ENCODE measurements around the gene RAB3A.
"Not testable (repeated sequence)": the region's sequence is repeated elsewhere in the genome, so short reads cannot be mapped to it uniquely, and the experiment has no call there.

RAB3A gene

GRCh38 chr19:18223860-18224524 is 20.1 kb upstream of the RAB3A start:
- DNase-seq (ENCODE audit: low spot score): peak; percentile 48

GRCh38 chr19:18221815-18222725 is 18.2 kb upstream of the RAB3A start:
- DNase-seq (ENCODE audit: low spot score): no peak

- no peak for DNase-seq (ENCODE audit: low spot score)
Measured at GRCh38 chr19:18220632-18221275, 16.9 kb upstream of the RAB3A start.

DNA sequence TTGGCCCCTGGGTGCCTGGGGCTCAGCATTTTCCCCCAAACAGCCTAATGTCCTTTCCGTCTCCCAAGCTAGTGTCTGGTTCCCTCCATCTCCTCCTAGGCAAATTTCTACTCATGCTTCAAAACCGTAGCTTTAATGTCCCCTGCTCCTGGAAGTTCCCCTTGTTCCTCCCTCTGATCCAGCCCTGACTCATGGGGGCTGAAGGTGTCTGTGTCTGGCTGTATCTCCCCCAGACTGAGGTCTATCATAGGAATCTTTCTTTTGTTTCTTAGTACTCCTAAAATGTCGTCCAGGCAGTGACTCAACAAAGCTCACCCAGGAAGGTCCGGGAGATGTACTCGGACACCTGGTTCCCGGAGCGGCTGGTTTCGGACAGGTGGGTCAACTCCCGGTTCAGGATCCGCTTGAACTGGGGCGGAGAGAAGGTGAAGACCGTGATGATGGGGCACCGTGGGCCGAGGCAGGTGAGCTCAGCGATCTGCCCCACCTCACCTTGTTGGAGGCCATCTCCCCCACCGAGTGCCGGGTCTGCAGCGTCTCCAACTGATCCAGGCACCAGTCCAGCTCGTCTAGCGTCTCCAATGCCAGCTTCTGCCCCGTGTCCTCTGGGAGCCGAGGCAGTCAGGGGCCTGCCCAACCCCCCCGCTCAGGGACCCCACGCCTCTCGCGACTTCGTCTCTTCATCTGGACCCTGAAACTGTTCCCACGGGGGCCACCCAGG is 16.2 kb upstream of the RAB3A start:
- no peak for DNase-seq (ENCODE audit: low spot score)

DNA sequence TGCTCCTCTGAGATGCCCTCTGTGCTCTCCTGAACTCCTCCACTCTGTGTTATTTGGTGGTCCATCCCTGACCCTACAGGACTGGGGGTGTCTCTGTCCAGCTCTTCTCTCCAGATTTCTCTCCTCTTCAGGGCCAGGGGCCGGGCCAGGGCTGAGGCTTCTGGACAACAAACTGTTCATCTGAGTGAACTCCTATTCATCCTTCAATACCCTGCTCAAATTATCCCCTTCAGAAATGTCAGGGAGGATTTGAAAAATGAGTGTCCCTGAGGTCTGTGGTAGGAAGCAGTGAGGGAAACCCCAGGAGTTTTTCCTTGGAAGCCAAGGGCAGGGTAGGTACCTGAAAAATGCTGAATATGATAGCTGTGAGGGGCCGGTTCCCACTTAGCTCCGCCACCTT is 14.8 kb upstream of the RAB3A start:
- no peak for DNase-seq (ENCODE audit: low spot score)

DNA sequence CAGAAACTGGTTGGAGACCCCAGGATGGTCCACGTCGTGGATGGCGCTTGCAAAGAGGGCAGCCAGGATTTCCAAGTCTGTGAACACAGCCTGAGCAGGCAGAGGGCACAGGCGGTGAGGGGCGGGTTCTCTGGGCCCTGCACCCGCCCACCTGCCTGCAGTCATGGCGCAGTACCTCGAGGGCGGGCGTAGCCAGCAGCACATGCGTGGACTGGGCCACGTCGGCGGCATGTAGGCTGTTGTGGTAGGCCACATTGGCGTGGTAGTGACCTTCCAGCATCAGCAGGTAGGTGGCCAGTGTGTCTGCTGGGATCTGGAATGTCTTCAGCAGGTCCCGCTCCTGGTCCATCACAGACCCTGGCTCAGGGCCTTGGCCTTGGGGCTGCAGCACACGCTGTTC is 14.3 kb upstream of the RAB3A start:
- DNase-seq (ENCODE audit: low spot score): no peak

DNA sequence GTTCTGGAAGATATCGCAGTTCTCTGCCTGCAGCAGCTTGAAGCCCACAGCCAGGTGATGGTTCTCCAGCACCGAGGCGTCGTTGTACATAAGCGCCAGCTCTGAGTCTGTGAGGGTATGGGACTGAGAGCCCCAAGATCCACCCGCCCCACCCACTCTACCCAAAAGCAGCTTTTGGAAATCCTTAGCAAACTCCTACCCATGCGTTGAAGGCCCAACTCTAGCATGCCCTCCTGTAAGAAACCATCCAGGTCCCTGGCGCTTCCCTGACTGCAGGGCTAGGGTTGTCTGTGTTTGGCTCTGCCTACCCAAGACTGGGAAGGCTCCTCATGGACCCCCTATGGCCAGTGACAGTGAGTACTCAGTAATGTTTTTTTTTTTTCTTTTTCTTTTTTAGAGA is 12.9 kb upstream of the RAB3A start:
- DNase-seq (ENCODE audit: low spot score): no peak

GRCh38 chr19:18214779-18215433 is 11.1 kb upstream of the RAB3A start:
- no peak for DNase-seq (ENCODE audit: low spot score)

- no peak for DNase-seq (ENCODE audit: low spot score)
Measured at GRCh38 chr19:18211683-18212082, 7.8 kb upstream of the RAB3A start.

GRCh38 chr19:18209912-18210311 is 6.1 kb upstream of the RAB3A start:
- not testable (repeated sequence) for DNase-seq (ENCODE audit: low spot score)

DNA sequence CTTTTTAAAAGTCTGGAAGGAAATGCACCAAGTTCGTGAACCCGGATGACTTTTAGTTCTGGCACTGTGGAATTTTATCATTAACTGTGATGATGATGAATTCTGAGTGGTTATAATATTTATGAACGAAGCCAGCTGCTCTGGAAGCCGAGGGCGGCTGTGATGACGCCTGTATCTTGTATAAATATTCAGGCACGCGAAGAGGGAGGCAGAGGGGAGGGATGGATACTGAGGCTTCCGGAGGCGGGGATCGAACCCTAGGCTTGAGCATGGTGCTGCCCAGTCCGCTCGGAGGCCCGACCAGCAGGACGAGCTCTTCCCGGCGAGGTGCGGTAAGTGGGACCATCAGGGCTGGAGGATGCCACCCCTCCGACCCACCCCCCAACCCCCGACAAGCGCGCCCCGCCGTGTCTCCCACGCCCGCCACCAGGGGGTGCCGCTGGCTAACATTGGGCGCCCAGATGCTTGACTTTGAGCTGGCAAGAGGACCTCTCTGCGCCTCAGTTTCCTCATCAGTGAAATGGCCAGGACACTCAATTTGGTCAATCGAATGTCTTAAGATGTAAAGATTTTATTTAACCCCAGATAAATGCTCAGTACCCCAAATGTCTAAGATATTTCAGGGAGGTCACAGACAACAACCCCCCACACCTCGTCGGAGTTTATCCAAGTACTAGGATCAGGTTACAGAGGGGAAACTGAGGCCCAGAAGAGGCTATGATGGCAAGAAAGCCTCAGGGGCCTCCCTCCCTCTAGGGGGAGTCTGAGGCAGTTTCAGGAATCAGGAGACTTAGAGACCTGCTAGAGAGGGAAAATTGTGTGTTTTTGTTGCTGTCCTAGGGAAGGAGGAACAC is 4.5 kb upstream of the RAB3A start:
- peak; percentile 34 for DNase-seq (ENCODE audit: low spot score)

- no peak for DNase-seq (ENCODE audit: low spot score)
Measured at GRCh38 chr19:18206018-18206417, 2.2 kb upstream of the RAB3A start.

DNA sequence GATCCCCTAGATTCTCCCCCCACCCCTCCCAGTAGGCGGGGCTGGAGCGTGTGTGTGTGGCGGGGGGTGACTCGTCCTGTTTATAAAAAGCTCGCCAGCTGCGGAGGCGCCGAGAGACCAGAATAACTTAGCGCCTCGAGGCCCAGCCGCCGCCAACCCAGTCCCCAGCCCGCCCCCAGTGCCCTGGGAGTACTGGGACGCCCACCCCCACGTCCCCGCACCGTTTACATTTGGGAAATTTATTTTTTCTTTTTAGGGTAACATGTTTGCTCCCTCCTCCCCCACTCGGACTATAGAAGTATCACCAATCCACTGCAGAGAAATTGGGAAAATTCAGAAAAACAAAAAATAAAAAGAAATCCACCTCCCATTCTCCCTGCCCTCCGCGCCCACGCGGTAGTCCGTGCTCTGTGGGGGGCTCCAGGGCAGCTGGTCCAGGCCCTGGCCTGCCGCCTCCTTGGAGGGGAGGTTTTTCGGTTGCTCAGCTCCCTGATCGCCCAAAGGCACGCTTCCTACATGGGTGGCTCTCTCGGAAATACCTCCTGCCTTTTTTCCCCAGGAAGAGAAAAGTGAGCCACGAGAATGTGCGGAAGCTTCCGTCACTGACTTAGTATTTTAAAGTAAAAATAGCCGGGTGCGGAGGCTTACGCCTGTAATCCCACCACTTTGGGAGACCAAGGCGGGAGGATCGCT is 1.5 kb upstream of the RAB3A start:
- DNase-seq (ENCODE audit: low spot score): peak; percentile 36

DNA sequence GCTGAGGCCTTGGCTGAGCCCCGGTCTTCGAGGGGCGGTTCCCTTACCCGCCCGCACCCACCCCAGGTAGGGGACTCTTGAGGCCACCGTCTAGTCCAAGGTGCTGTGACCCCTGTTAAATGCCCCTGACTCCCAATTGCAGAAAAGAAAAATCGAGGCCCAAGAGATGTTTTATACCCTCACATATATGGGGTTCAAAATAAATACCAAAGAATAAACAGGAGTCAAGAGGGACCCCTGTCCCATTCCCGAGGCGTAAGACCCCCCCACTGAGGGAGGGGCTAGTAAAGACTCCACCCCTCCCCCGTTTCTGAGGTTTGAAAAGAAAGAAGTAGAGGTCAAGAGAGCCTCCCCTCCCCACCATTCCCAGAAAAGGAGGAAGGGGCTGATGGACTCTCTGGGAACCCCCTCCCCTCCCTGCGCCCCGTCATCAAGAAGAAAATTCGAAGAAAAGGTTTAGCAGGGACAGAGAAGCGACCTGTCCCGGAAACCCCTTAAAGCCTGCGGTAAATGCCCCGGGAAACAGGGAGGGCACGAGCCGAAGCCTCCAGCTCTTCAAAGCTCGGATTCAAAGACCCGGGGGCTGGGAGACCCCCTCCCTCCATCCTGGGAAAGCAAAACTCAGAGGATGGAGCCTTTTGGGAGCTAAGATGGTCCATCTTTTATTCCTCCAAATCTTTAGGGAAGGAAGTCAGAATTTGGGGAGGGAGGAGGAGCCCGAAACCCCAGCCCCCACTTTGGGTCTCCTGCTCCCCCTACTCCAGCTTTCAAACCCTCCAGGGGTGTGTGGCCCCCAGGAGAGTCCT is 755 bp upstream of the RAB3A start:
- peak; percentile 29 for DNase-seq (ENCODE audit: low spot score)

DNA sequence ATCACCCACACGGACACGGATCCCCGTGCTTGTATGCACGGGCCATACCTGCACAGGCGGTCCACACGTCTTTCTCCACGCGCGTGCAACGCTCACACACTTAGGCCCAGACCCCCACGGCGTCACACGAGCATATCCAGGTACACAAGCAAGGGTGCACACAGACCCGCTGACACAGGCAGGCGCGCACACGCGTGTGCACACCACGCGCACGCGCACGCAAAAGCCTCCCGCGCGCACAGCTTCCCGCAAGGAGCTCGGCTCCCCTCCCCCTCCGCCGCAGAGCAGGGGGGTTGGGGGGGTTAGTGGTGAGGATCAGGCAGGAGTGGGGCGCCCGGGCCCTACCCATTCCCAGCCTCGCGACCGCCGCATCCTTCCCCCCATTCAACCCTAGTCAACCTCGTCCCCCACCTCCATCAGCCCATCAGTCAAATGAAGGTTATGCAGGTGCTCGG is 407 bp downstream of the RAB3A start:
- peak; percentile 17 for DNase-seq (ENCODE audit: low spot score)

DNA sequence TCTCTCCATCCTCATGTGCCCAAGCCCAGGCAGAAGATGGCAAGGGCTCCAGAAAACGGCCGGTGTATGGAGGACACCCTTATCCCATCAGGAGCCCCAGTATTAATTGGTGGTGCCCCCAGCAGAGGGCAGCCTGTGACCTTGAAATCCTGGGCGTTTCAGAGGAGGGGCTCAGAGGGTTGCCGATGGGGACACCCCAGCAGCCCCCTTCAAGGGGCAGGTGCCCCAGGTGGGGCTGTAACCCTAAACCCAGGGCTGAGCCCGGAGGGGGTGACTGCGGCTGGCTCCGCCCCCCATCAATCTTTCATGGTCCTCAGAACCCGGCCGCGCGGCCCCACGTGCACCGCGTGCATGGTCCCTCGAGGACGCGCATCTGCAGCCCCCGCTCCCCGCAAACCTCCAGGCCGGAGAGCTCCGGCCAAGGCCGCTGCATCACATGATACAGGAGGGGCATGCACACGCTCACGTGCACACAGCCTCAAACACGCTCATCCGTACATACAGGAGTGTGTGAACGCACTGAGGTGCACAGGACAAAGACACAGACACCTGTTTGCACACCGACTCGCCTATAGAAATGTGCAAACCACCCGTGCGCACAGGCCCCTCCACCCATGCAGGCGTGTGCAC is 949 bp downstream of the RAB3A start:
- no peak for DNase-seq (ENCODE audit: low spot score)

- no peak for DNase-seq (ENCODE audit: low spot score)
Measured at GRCh38 chr19:18202397-18202777, 1.5 kb downstream of the RAB3A start.

- DNase-seq (ENCODE audit: low spot score): no peak
Measured at GRCh38 chr19:18198374-18198773, 5.5 kb downstream of the RAB3A start.

- DNase-seq (ENCODE audit: low spot score): no peak
Measured at GRCh38 chr19:18197941-18198340, 5.9 kb downstream of the RAB3A start.
